ENCODE results near the gene AQP1.

GRCh38 chr7:30906014-30906413, 5.6 kb upstream of the AQP1 start:
- TF ChIP-seq EZH2 (IDR thresholded peaks at IDR 0.05; ENCODE audit: insufficient read depth, poor library complexity, severe bottlenecking) (no peak), EZH2phosphoT487 (IDR thresholded peaks at IDR 0.05; ENCODE audit: insufficient read depth, low read depth) (no peak)
